BJ (cell line): Measurements from ENCODE around the gene INSR. TPM values are rescaled to one million over a fixed set of nuclear protein-coding genes. Genes with fewer than 3 reads are reported as not detected.
A peak's percentile ranks its signal among the peaks of the same experiment; 100 is the strongest.

Experiments used
- CTCF ChIA-PET: fragments of 350-600 bp; formaldehyde crosslinking; extraction: SDS; loops from one replicate; lab custom pipeline; 2021; ENCODE audit warnings: antibody characterized with exemption, inconsistent platforms; lab: Yijun Ruan, JAX
- POLR2A ChIA-PET: fragments of 300-600 bp; sonication (Branson Sonifier 250); formaldehyde crosslinking; extraction: SDS; loops from one replicate; lab custom pipeline; 2021; ENCODE audit warnings: antibody characterized with exemption; lab: Charles Lee
- DNase-seq: peaks from one replicate; pipeline ENCODE4 v3.0.0-alpha.2; 2011; ENCODE audit warnings: low read depth
- H3K27me3 ChIP-seq: 2 replicates; pipeline ENCODE4 v1.6.0; 2011; ENCODE audit warnings: low read length; ENCODE audit not compliant: control insufficient read depth, insufficient read depth
- H3K36me3 ChIP-seq: 2 replicates; pipeline ENCODE4 v1.5.1; 2011; ENCODE audit warnings: low read length; ENCODE audit not compliant: control insufficient read depth, insufficient read depth
- H3K4me3 ChIP-seq: 2 replicates; pipeline ENCODE4 v1.5.1; 2011; ENCODE audit warnings: low read depth, mild to moderate bottlenecking, control low read depth, low read length
- CTCF ChIP-seq: IDR thresholded peaks from 2 replicates; pipeline ENCODE4 v1.5.1; 2011; ENCODE audit warnings: low read depth, mild to moderate bottlenecking, control low read depth, inconsistent platforms, low read length, moderate library complexity; ENCODE audit not compliant: insufficient read depth
- polyA plus RNA-seq: library from polyadenylated mRNA; depleted of rRNA; stranded (reverse); fragments of >200 nt; gene quantifications from 2 replicates; pipeline ENCODE4 v1.2.3, GENCODE V29; 2011

The INSR gene
- polyA plus RNA-seq, 1 experiment, result 5.7 TPM

- no peaks in the 10 kb centered on the region for H3K27me3 ChIP-seq
- DNase-seq, result no peak
- H3K4me3 ChIP-seq, result no peak overlapping the region
- ChIA-PET CTCF (interaction anchor here (1.1 kb wide), 1 partner anchor 21 kb away, joined by 3 read pairs; no protein-coding TSS in a partner anchor), POLR2A (no interaction called here)
- no peak for TF ChIP-seq CTCF
- H3K36me3 ChIP-seq, result no peaks in the 10 kb centered on the region
Measured at GRCh38 chr19:7200736-7201135, 93.5 kb downstream of the INSR start.

- no peak for TF ChIP-seq CTCF
- no peak for DNase-seq
- CTCF ChIA-PET, result no interaction called here
- POLR2A ChIA-PET, result no interaction called here
- Histone ChIP-seq H3K27me3 (no peaks in the 10 kb centered on the region), H3K36me3 (no peaks in the 10 kb centered on the region), H3K4me3 (no peak overlapping the region)
Measured at GRCh38 chr19:7199613-7200533, 94.3 kb downstream of the INSR start.

GRCh38 chr19:7197760-7198696 is 96.2 kb downstream of the INSR start:
- peak; percentile 43 for DNase-seq
- CTCF ChIA-PET, result interaction anchor here (1.4 kb wide), 1 partner anchor 14 kb away, joined by 3 read pairs; no protein-coding TSS in a partner anchor
- no peak for TF ChIP-seq CTCF
- POLR2A ChIA-PET, result no interaction called here
- no peaks in the 10 kb centered on the region for H3K27me3 ChIP-seq
- H3K4me3 ChIP-seq, result peak overlapping the region; percentile 68
- no peaks in the 10 kb centered on the region for H3K36me3 ChIP-seq

- ChIA-PET CTCF (interaction anchor here (0.9 to 1.6 kb wide), 3 partner anchors 9 to 96 kb away, joined by 3 to 4 read pairs (median 3); no protein-coding TSS in a partner anchor), POLR2A (interaction anchor here (0.8 kb wide), 1 partner anchor 97 kb away, joined by 3 read pairs; the partner anchor contains the start of gene INSR)
- Histone ChIP-seq H3K27me3 (no peaks in the 10 kb centered on the region), H3K4me3 (peak overlapping the region; percentile 40), H3K36me3 (no peaks in the 10 kb centered on the region)
- TF ChIP-seq CTCF, result no peak
- peak; percentile 63 for DNase-seq
Measured at GRCh38 chr19:7197119-7197759, 97.0 kb downstream of the INSR start.
